HAP-1 (cell line): ENCODE measurements around the gene RNF149.

Experiments
- DNase-seq, 2 experiments: peaks; one replicate each; pipeline ENCODE4 v3.0.0-alpha.2; 2016 to 2020; ENCODE audit warnings: low spot score in 2 of 2
- H3K27me3 ChIP-seq: fragments of 250-450 bp; sonication (Bioruptor Pico); 2 replicates; pipeline ENCODE4 v1.5.1; 2020; ENCODE audit warnings: low read depth, mild to moderate bottlenecking, moderate library complexity
- H3K36me3 ChIP-seq: fragments of 250-450 bp; sonication (Bioruptor Pico); replicated peaks from 2 replicates; pipeline ENCODE4 v1.5.1; 2020; ENCODE audit warnings: mild to moderate bottlenecking
- H3K4me1 ChIP-seq: fragments of 250-450 bp; sonication (Bioruptor Pico); 2 replicates; pipeline ENCODE4 v1.5.1; 2020; ENCODE audit warnings: mild to moderate bottlenecking
- H3K4me3 ChIP-seq: fragments of 250-450 bp; sonication (Bioruptor Pico); 2 replicates; pipeline ENCODE4 v1.5.1; 2020; ENCODE audit warnings: mild to moderate bottlenecking, moderate library complexity
- H3K9me3 ChIP-seq: fragments of 250-450 bp; sonication (Bioruptor Pico); 2 replicates; pipeline ENCODE4 v1.5.1; 2020; ENCODE audit warnings: mild to moderate bottlenecking, moderate library complexity
- in situ Hi-C: fragments of 300-500 bp; cut with MboI; formaldehyde crosslinking; loops from 3 replicates; pipeline ENCODE4 v1.14.3; 2020; ENCODE audit warnings: low sequenced_read_pairs, inconsistent platforms, mixed read lengths

Gene RNF149

DNA sequence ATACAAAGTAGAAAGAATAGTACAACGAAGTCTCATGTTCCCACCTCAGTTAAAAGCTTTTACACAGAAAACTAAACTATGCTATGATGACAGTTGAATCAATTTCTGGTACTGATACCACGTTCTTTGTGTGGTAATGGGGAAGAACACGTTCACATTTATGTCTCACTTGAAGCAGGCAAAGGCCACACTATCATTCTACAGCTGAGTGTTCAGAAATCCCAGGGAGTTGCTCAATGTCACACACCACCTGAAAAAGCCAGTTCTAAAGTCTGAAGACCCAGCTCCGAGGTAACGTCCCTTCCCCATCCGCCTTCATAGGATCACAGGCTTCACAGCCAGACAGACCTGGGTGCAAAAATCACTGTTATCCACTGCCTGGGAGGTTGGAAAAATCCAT lies 8.9 kb downstream of the RNF149 start:
- no peaks in the 10 kb centered on the region for H3K9me3 ChIP-seq
- H3K4me1 ChIP-seq, result no peaks in the 10 kb centered on the region; the same call in 1 of the 2 replicates
- H3K36me3 ChIP-seq, result peaks cover 14% of the 10 kb centered on the region
- in situ Hi-C loops, result no loop called here
- no peaks in the 10 kb centered on the region for H3K27me3 ChIP-seq
- H3K4me3 ChIP-seq, result no peak overlapping the region
- DNase-seq, result no peak

- H3K4me3 ChIP-seq, result no peak overlapping the region
- peaks cover 27% of the 10 kb centered on the region for H3K36me3 ChIP-seq
- H3K27me3 ChIP-seq, result no peaks in the 10 kb centered on the region
- in situ Hi-C loops, result no loop called here
- no peaks in the 10 kb centered on the region for H3K9me3 ChIP-seq
- H3K4me1 ChIP-seq, result no peaks in the 10 kb centered on the region
- DNase-seq, result no peak
These were observed 11.1 kb downstream of the RNF149 start for GRCh38 chr2:101297383-101297782.

DNA sequence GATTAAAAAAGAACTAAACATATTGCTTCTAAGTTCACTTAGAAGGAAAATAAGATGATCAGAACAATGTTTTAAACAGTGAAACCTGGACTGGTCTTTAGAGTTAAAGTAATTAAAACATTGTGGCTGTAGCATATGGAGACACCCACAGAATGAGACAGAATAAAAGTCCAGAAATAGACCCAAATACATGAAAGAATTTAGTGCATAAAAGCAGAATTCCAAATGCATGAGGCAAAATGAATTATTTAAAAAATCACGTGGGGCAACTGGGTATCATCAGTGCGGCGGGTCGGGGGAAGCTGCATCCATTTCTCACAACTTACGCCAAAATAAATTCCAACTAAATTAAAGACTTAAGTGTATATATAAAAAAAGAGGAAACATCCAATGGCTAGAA lies 12.1 kb downstream of the RNF149 start:
- Histone ChIP-seq H3K9me3 (no peaks in the 10 kb centered on the region), H3K27me3 (no peaks in the 10 kb centered on the region), H3K4me3 (no peak overlapping the region), H3K36me3 (peaks cover 31% of the 10 kb centered on the region), H3K4me1 (no peaks in the 10 kb centered on the region)
- in situ Hi-C loops, result no loop called here
- DNase-seq, result no peak

- in situ Hi-C loops, result no loop called here
- H3K4me1 ChIP-seq, result no peaks in the 10 kb centered on the region
- no peak for DNase-seq
- H3K4me3 ChIP-seq, result no peak overlapping the region
- peaks cover 33% of the 10 kb centered on the region for H3K36me3 ChIP-seq
- no peaks in the 10 kb centered on the region for H3K9me3 ChIP-seq
- no peaks in the 10 kb centered on the region for H3K27me3 ChIP-seq
These were observed 12.6 kb downstream of the RNF149 start for GRCh38 chr2:101295895-101296294.

- DNase-seq, result no peak
- Histone ChIP-seq H3K27me3 (no peaks in the 10 kb centered on the region), H3K4me1 (no peaks in the 10 kb centered on the region), H3K9me3 (no peaks in the 10 kb centered on the region), H3K4me3 (no peak overlapping the region), H3K36me3 (peaks cover 36% of the 10 kb centered on the region)
- in situ Hi-C loops, result no loop called here
These were observed 13.6 kb downstream of the RNF149 start for GRCh38 chr2:101294861-101295260.

DNA sequence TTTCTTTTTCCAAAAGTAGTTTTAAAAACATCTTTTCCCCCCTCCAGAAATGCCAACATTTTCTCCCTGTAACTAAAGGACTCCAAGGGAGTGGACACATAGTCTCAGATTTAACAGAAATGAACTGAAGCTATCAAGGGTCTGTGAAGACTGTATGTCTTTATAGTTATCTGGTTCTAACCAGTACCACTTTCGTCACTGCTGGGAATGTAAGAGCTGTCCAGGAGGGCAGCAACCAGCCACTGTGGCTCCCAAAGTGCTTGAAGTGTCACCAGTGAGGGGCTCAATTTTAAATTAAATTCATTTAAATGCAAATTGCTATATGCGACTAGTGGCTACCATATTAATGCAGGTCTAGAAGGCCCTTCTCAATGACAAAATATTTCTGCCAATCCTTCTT lies 15.0 kb downstream of the RNF149 start:
- in situ Hi-C loops, result no loop called here

DNA sequence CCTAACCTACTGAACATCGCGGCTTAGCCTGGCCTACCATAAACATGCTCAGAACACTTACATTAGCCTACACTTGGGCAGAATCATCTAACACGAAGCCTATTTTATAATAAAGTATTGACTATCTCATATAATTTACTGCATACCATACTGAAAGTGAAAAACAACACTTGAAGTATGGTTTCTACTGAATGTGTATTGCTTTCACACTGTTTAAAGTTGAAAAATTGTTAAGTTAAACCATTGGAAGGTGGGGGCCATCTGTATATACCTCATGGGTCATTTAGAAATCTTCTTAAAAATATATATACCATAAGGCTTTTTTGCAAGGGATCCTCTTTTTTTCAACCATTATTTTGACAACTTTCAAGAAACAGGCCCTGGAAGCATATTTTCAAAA lies 16.5 kb downstream of the RNF149 start:
- no peak for DNase-seq

More for the DNA sequence above, 15.0 kb downstream of the RNF149 start:
- Histone ChIP-seq H3K4me3 (no peak overlapping the region), H3K9me3 (no peaks in the 10 kb centered on the region), H3K27me3 (no peaks in the 10 kb centered on the region), H3K36me3 (peaks cover 37% of the 10 kb centered on the region), H3K4me1 (no peaks in the 10 kb centered on the region)
- no peak for DNase-seq

DNA sequence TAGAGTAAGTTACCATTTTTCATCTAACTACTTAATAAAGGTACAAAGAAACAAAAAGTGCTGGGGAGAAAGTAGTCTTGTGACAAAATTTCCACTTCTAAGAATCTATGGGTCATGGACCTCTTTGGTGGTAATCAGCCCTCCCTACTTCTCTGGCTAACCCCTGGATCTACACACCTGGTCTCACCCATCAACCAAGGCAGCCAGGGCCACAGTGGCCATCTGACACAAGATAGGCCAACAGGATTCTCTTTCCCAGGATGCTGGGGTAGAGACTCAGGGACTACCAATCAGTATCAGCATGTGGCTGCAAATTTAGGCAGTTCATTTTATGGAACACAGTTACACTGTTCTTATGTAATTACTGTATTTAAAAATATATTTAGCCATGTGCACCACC lies 17.8 kb downstream of the RNF149 start:
- Histone ChIP-seq H3K4me3 (no peak overlapping the region), H3K36me3 (peaks cover 55% of the 10 kb centered on the region), H3K9me3 (no peaks in the 10 kb centered on the region), H3K4me1 (no peaks in the 10 kb centered on the region), H3K27me3 (no peaks in the 10 kb centered on the region)
- no peak for DNase-seq
- in situ Hi-C loops, result no loop called here

More for the DNA sequence above, 16.5 kb downstream of the RNF149 start:
- no peak overlapping the region for H3K4me3 ChIP-seq
- in situ Hi-C loops, result no loop called here
- H3K4me1 ChIP-seq, result no peaks in the 10 kb centered on the region
- H3K9me3 ChIP-seq, result no peaks in the 10 kb centered on the region
- H3K36me3 ChIP-seq, result peaks cover 47% of the 10 kb centered on the region
- H3K27me3 ChIP-seq, result no peaks in the 10 kb centered on the region

DNA sequence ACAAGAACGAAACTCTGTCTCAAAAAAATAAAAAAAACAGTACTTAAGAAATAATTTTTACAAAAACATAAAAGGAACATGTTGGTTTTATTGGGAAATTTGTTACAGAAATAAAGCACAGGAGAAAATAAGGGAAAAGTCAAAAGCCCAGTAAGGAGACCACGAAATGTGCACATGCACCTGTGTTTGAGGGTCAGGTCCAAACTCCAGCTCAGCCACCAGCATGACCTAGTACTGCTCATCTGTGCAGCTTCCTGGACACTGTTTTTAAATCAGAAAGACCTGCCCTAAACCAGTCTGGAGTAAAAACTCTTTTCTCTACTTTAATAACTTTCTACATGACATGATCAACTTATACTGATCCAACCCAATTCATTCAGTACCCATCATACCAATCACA lies 21.2 kb downstream of the RNF149 start:
- Histone ChIP-seq H3K4me3 (no peak overlapping the region), H3K27me3 (no peaks in the 10 kb centered on the region), H3K4me1 (no peaks in the 10 kb centered on the region), H3K36me3 (peaks cover 65% of the 10 kb centered on the region), H3K9me3 (no peaks in the 10 kb centered on the region)
- no peak for DNase-seq
- in situ Hi-C loops, result no loop called here

- Histone ChIP-seq H3K36me3 (peaks cover 65% of the 10 kb centered on the region), H3K27me3 (no peaks in the 10 kb centered on the region)
- in situ Hi-C loops, result no loop called here
These were observed 21.8 kb downstream of the RNF149 start for GRCh38 chr2:101286684-101287083.

DNA sequence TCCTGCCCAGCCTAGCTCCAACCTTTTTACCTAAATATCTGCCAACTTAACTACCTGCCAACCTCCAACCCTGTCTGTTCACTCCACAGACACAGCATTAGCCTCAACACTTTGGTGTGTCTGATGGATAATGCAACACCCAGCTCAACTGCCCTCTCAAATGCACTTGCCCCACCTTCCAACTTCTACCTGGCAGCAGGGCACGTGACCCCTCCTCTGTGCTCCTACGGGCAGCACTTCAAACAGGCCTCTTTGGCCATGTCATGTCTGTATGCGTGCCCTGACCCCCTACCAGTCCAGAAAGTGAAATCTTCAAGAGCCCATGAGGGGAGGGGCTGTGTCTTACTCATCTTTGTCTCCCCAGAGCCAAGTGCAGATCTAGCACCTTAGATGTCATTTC lies 25.5 kb downstream of the RNF149 start:
- in situ Hi-C loops, result no loop called here
- no peaks in the 10 kb centered on the region for H3K27me3 ChIP-seq
- no peak overlapping the region for H3K4me3 ChIP-seq
- no peaks in the 10 kb centered on the region for H3K4me1 ChIP-seq
- no peak for DNase-seq
- no peaks in the 10 kb centered on the region for H3K9me3 ChIP-seq
- peaks cover 86% of the 10 kb centered on the region for H3K36me3 ChIP-seq

More at GRCh38 chr2:101286684-101287083, 21.8 kb downstream of the RNF149 start:
- DNase-seq, result no peak
- H3K4me3 ChIP-seq, result no peak overlapping the region
- no peaks in the 10 kb centered on the region for H3K9me3 ChIP-seq
- no peaks in the 10 kb centered on the region for H3K4me1 ChIP-seq

GRCh38 chr2:101281482-101281881 lies 27.0 kb downstream of the RNF149 start:
- Histone ChIP-seq H3K36me3 (peaks cover 82% of the 10 kb centered on the region), H3K27me3 (no peaks in the 10 kb centered on the region), H3K4me3 (no peak overlapping the region), H3K9me3 (no peaks in the 10 kb centered on the region), H3K4me1 (no peaks in the 10 kb centered on the region)
- in situ Hi-C loops, result no loop called here
- no peak for DNase-seq

DNA sequence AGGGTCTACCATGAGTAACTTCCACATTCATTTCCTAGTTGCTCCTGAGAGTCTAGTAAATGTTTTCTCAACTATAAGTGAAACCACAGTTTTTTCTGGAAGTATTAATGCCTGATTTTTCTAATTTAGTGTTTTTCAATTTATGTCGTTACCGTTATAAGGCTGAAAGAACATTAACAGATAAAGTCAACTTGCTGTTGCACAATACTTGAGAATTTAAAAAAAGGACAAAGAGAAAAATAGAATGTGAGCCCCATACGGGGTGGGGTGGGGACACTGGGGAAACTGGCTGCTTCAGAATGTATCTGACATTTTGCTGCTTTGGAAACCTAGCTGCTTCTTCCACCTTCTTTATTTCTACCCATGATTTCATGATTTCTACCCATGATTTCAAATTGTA lies 29.6 kb downstream of the RNF149 start:
- Histone ChIP-seq H3K9me3 (no peaks in the 10 kb centered on the region), H3K4me1 (no peaks in the 10 kb centered on the region), H3K27me3 (no peaks in the 10 kb centered on the region), H3K4me3 (no peak overlapping the region), H3K36me3 (peaks cover 60% of the 10 kb centered on the region)
- DNase-seq, result no peak
- in situ Hi-C loops, result no loop called here

DNA sequence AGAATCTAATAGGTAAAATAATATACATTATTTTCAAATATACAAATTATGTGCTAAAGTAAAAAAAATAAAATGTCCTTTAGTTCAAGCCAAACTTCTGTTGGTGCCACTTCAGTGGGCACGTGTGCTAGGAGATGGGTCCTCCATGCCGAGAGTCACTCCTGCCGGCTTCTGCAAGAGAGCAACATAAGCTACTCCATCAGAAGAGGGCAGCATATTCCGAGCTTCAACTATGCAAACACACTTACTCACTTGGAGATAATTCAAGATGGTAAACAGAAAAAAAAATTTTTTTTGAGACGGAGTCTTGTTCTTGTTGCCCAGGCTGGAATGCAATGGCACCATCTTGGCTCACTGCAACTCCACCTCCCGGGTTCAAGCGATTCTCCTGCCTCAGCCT lies 31.4 kb downstream of the RNF149 start:
- Histone ChIP-seq H3K27me3 (no peaks in the 10 kb centered on the region), H3K36me3 (peaks cover 57% of the 10 kb centered on the region), H3K4me3 (no peak overlapping the region), H3K4me1 (no peaks in the 10 kb centered on the region), H3K9me3 (no peaks in the 10 kb centered on the region)
- in situ Hi-C loops, result no loop called here
- no peak for DNase-seq

GRCh38 chr2:101274142-101274541 lies 34.4 kb downstream of the RNF149 start:
- Histone ChIP-seq H3K4me3 (no peak overlapping the region), H3K4me1 (no peaks in the 10 kb centered on the region), H3K27me3 (no peaks in the 10 kb centered on the region), H3K36me3 (peaks cover 60% of the 10 kb centered on the region), H3K9me3 (no peaks in the 10 kb centered on the region)
- DNase-seq, result no peak
- in situ Hi-C loops, result no loop called here
